ENCODE results near the gene PPP3R2.

The PPP3R2 gene

DNA sequence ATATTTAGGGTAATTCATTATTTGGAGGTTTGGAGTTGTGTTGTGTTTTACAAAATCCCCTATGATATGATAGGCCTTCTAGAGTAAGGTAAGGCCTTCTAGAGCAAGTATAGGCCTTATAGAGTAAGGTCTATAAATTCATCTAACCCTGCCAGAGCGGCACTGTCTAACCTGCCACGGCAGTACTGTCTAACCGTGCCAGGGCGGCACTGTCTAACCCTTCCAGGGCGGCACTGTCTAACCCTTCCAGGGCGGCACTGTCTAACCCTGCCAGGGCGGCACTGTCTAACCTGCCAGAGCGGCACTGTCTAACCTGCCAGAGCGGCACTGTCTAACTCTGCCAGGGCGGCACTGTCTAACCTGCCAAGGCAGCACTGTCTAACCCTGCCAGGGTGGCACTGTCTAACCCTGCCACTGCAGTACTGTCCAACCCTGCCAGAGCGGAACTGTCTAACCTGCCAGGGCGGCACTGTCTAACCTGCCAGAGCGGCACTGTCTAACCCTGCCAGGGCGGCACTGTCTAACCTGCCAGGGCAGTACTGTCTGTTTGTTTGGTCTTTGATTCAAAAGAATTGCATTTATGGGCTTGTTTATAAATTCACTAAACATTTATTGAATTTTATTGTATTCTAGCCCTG, 51.6 kb downstream of the PPP3R2 start:
- no peak overlapping the region for H3K4me3 ChIP-seq (ENCODE audit: control insufficient read depth, low read depth, low read length)
- no peak for TF ChIP-seq CTCF (conservative IDR thresholded peaks at IDR 0.05; ENCODE audit: control insufficient read depth, insufficient read depth, low read depth, low read length)
- DNase-seq (ENCODE audit: low read depth): no peak
